GM12878 (cell line): ENCODE data around the gene WARS2. TPM values are rescaled to one million over a fixed set of nuclear protein-coding genes. Genes with fewer than 3 reads are reported as not detected.

Source experiments
- ATAC-seq: fragments of 200-7000 bp; cut with Tn5 transposase; 3 replicates; pipeline ENCODE4 v1.9.1; 2020; ENCODE audit warnings: mild to moderate bottlenecking, moderate library complexity
- BruUV-seq: library from RNA; stranded (reverse); fragments of 400-500 nt; replicated peaks from 2 replicates; lab custom pipeline; 2021; lab: Mats Ljungman, UMichigan
- CTCF ChIA-PET: fragments of 300-600 bp; sonication (Branson Sonifier 250); formaldehyde crosslinking; extraction: SDS; loops from one replicate; lab custom pipeline; 2021; ENCODE audit warnings: inconsistent platforms; lab: Yijun Ruan, JAX
- POLR2A ChIA-PET: fragments of 350-600 bp; formaldehyde crosslinking; extraction: SDS; loops from one replicate; lab custom pipeline; 2021; ENCODE audit warnings: inconsistent platforms; lab: Charles Lee
- RAD21 ChIA-PET: fragments of 300-600 bp; sonication (Branson Sonifier 250); formaldehyde crosslinking; loops from one replicate; lab custom pipeline; 2023; ENCODE audit warnings: antibody characterized with exemption; ENCODE audit not compliant: unreplicated experiment; lab: Charles Lee
- SMC1A ChIA-PET: fragments of 300-600 bp; sonication (Branson Sonifier 250); formaldehyde crosslinking; loops from one replicate; lab custom pipeline; 2023; ENCODE audit not compliant: unreplicated experiment, uncharacterized antibody; lab: Charles Lee
- DNase-seq: peaks from one replicate; pipeline ENCODE4 v3.0.0-alpha.2; 2011; ENCODE audit warnings: low read depth, low spot score
- FAIRE-seq: peaks from 3 replicates; lab custom pipeline; 2011; peaks lifted over from hg19 to GRCh38; lab: Jason Lieb, UNC
- H2AFZ ChIP-seq: 2 replicates; pipeline ENCODE4 v1.6.0; 2011; ENCODE audit warnings: low read depth, low read length, control low read depth; ENCODE audit not compliant: control insufficient read depth
- H3K27ac ChIP-seq: 2 replicates; pipeline ENCODE4 v1.5.1; 2011; ENCODE audit warnings: control low read depth; ENCODE audit not compliant: control insufficient read depth, insufficient read depth
- H3K27me3 ChIP-seq, 2 experiments: replicated peaks in 1 of 2; 2 replicates each; pipeline versions ENCODE4 v1.6.0 to v1.6.1; 2011; ENCODE audit warnings: low read length in 1 of 2; ENCODE audit not compliant: control insufficient read depth in 2 of 2, insufficient read depth in 2 of 2
- H3K36me3 ChIP-seq, 2 experiments: 2 replicates each; pipeline ENCODE4 v1.5.1; 2011; ENCODE audit warnings: low read length in 1 of 2; ENCODE audit not compliant: control insufficient read depth in 2 of 2, insufficient read depth in 2 of 2
- H3K4me1 ChIP-seq: 2 replicates; pipeline ENCODE4 v1.6.1; 2011; ENCODE audit warnings: mild to moderate bottlenecking, low read length, moderate library complexity, mixed read lengths; ENCODE audit not compliant: control insufficient read depth, insufficient read depth
- H3K4me2 ChIP-seq: 2 replicates; pipeline ENCODE4 v1.6.0; 2011; ENCODE audit warnings: control low read depth; ENCODE audit not compliant: control insufficient read depth, insufficient read depth
- H3K4me3 ChIP-seq: fragments of 200-600 bp; sonication (generic); 2 replicates; pipeline ENCODE4 v1.5.1; 2016
- H3K79me2 ChIP-seq: 2 replicates; pipeline ENCODE4 v1.6.0; 2011; ENCODE audit warnings: low read length; ENCODE audit not compliant: control insufficient read depth, insufficient read depth
- H3K9ac ChIP-seq: 2 replicates; pipeline ENCODE4 v1.8.0; 2011; ENCODE audit warnings: low read length, control low read depth, mixed read lengths; ENCODE audit not compliant: control insufficient read depth, insufficient read depth
- H3K9me3 ChIP-seq: replicated peaks from 3 replicates; pipeline ENCODE4 v1.5.1; 2011; ENCODE audit warnings: mild to moderate bottlenecking, low read length; ENCODE audit not compliant: control insufficient read depth, insufficient read depth
- H4K20me1 ChIP-seq: 2 replicates; pipeline ENCODE4 v1.6.0; 2011; ENCODE audit not compliant: control insufficient read depth, insufficient read depth
- ASH2L ChIP-seq: fragments of 300-600, 200-600 bp; sonication (generic); IDR thresholded peaks from 2 replicates; pipeline ENCODE4 v1.6.1; 2017; ENCODE audit warnings: low read depth, mild to moderate bottlenecking, borderline replicate concordance
- CEBPB ChIP-seq, 2 experiments: fragments of 150-350 bp in 1 of 2; IDR thresholded peaks; 2 replicates each; pipeline ENCODE4 v1.6.1; 2012 to 2014; ENCODE audit warnings: low read depth in 2 of 2, low read length in 2 of 2, borderline replicate concordance in 1 of 2, inconsistent platforms in 1 of 2
- CHD1 ChIP-seq: IDR thresholded peaks from 2 replicates; pipeline ENCODE4 v1.6.1; 2012; ENCODE audit warnings: low read depth, low read length, improper control_type of control experiment
- CREM ChIP-seq: IDR thresholded peaks from 2 replicates; pipeline ENCODE4 v1.6.1; 2014; ENCODE audit warnings: antibody characterized with exemption, low read depth
- FOXM1 ChIP-seq: IDR thresholded peaks from 2 replicates; pipeline ENCODE4 v1.6.1; 2012; ENCODE audit warnings: low read depth, mild to moderate bottlenecking, inconsistent platforms, low read length, moderate library complexity
- GABPA ChIP-seq: IDR thresholded peaks from 2 replicates; pipeline ENCODE4 v1.6.1; 2014; ENCODE audit warnings: antibody characterized with exemption, low read depth, mild to moderate bottlenecking, inconsistent platforms
- GATAD2B ChIP-seq: fragments of 450-650 bp; conservative IDR thresholded peaks from 2 replicates; pipeline ENCODE4 v1.6.1; 2017; ENCODE audit warnings: low read depth, mild to moderate bottlenecking, moderate library complexity
- HCFC1 ChIP-seq: fragments of 150-350 bp; IDR thresholded peaks from 2 replicates; pipeline ENCODE4 v1.6.1; 2014; ENCODE audit warnings: low read length
- IKZF1 ChIP-seq: fragments of 450-650 bp; conservative IDR thresholded peaks from 2 replicates; pipeline ENCODE4 v1.6.1; 2017; ENCODE audit warnings: antibody characterized with exemption, mild to moderate bottlenecking
- KLF5 ChIP-seq: fragments of 450-650 bp; IDR thresholded peaks from 2 replicates; pipeline ENCODE4 v1.6.1; 2014; ENCODE audit warnings: mild to moderate bottlenecking; ENCODE audit not compliant: partially characterized antibody
- NFYB ChIP-seq: IDR thresholded peaks from 2 replicates; pipeline ENCODE4 v1.6.1; 2011; ENCODE audit warnings: low read depth, mild to moderate bottlenecking, low read length, improper control_type of control experiment, moderate library complexity; ENCODE audit not compliant: insufficient read depth
- NR2C1 ChIP-seq: fragments of 450-650 bp; IDR thresholded peaks from 2 replicates; pipeline ENCODE4 v1.6.1; 2017; ENCODE audit warnings: antibody characterized with exemption, mild to moderate bottlenecking, moderate library complexity
- POLR2A ChIP-seq: IDR thresholded peaks from 2 replicates; pipeline ENCODE4 v1.6.1; 2011; ENCODE audit warnings: low read depth, mild to moderate bottlenecking, low read length
- RAD21 ChIP-seq: IDR thresholded peaks from 2 replicates; pipeline ENCODE4 v1.6.1; 2011; ENCODE audit warnings: mild to moderate bottlenecking, low read depth, low read length, moderate library complexity; ENCODE audit not compliant: insufficient read depth
- STAT1 ChIP-seq: fragments of 450-650 bp; conservative IDR thresholded peaks from 2 replicates; pipeline ENCODE4 v1.6.1; 2014; ENCODE audit warnings: antibody characterized with exemption, mild to moderate bottlenecking
- ZNF274 ChIP-seq: IDR thresholded peaks from one replicate; pipeline ENCODE4 v1.8.0; 2011; ENCODE audit not compliant: insufficient read length, insufficient read depth
- WGBS: methylation state at CpG from one replicate; pipeline ENCODE4 v1.1.6; 2016; ENCODE audit warnings: low lambda C conversion rate; ENCODE audit not compliant: insufficient replicate concordance, insufficient coverage; ENCODE audit errors: missing lambda C conversion rate; 5-methylcytosine and 5-hydroxymethylcytosine counted together
- in situ Hi-C: fragments of 300-500 bp; cut with MboI; formaldehyde crosslinking; loops from 9 replicates; pipeline ENCODE4 v1.14.3; 2018; ENCODE audit warnings: mixed read lengths
- intact Hi-C: fragments of 100-400 bp; cut with micrococcal nuclease; formaldehyde crosslinking; loops from one replicate; pipeline ENCODE4 v1.14.2; 2022; ENCODE audit not compliant: unreplicated experiment
- polyA plus RNA-seq, 11 experiments: library from polyadenylated mRNA; depleted of rRNA in 4 of 11; unstranded in 6 of 11; stranded (reverse) in 5 of 11; fragments of >200 nt; fragmentation: Nextera tagmentation in 4 of 11; fragmentation: Illumina TruSeq in 1 of 11; extraction: Ambion mirVana in 4 of 11; extraction: Trizol in 1 of 11; gene quantifications; 1 replicate in 1 of 11; 2 replicates in 10 of 11; pipeline versions ENCODE4 v1.2.1 to v1.2.3, GENCODE V29; 2011 to 2016; ENCODE audit warnings: inconsistent platforms in 2 of 11, missing spikeins in 2 of 11, low read depth in 1 of 11
- total RNA-seq, 4 experiments: library from RNA; depleted of rRNA in 3 of 4; stranded (reverse); fragments of >200 nt in 3 of 4; fragmentation: Illumina TruSeq in 1 of 4; extraction: Trizol in 1 of 4; gene quantifications; 2 replicates each; pipeline versions ENCODE4 v1.2.1 to v1.2.3, GENCODE V29; 2013 to 2021
- TF ChIP-seq, protein P1 (sequence below): IDR thresholded peaks from 2 replicates; pipeline ENCODE4 v1.6.1; 2012; ENCODE audit warnings: low read length, inconsistent platforms
- TF ChIP-seq, protein P2 (sequence below): fragments of 450-650 bp; IDR thresholded peaks from 2 replicates; pipeline ENCODE4 v1.6.1; 2017; ENCODE audit warnings: mild to moderate bottlenecking, moderate library complexity
- TF ChIP-seq, protein P3 (sequence below): IDR thresholded peaks from 2 replicates; pipeline ENCODE4 v1.6.1; 2012; ENCODE audit warnings: low read depth, low read length, improper control_type of control experiment

Gene WARS2
- total and polyA plus RNA-seq, 10 of the 15 experiments (the other 5 are each of a cell fraction or from before 2014, with no cell fraction given) = 5.5 to 22.2 (median 14.4) TPM

DNA sequence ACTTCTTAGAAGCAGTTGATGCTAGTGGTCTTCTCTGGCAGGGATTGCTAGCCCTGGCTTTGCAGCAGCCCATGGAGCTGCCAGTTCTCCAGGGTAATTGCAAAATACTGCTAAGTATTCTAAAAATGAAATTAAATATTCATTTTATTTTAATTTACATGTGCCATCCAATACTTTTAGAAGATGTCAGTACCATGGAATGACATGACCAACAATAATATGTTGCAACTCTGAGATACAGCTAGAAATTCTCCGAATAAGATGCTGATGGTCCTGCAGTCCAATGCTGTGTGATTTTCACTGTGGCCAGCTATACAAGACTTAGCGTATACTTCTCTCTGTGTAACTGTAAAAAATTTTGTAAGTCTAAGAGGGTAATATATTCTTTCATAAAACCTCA is 20.0 kb upstream of the WARS2 start:
- TF ChIP-seq CHD1 (no peak), CEBPB (IDR thresholded peaks at IDR 0.05; ENCODE audit: borderline replicate concordance in 1 of 2, low read depth in 2 of 2, low read length in 2 of 2) (no peak), IKZF1 (no peak), STAT1 (no peak), ASH2L (no peak), KLF5 (no peak), HCFC1 (no peak), POLR2A (no peak), CREM (no peak), NFYB (no peak), GATAD2B (no peak), ZNF274 (no peak), NR2C1 (no peak), GABPA (no peak), FOXM1 (no peak), RAD21 (no peak)
- TF ChIP-seq, protein P1, sequence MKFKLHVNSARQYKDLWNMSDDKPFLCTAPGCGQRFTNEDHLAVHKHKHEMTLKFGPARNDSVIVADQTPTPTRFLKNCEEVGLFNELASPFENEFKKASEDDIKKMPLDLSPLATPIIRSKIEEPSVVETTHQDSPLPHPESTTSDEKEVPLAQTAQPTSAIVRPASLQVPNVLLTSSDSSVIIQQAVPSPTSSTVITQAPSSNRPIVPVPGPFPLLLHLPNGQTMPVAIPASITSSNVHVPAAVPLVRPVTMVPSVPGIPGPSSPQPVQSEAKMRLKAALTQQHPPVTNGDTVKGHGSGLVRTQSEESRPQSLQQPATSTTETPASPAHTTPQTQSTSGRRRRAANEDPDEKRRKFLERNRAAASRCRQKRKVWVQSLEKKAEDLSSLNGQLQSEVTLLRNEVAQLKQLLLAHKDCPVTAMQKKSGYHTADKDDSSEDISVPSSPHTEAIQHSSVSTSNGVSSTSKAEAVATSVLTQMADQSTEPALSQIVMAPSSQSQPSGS = no peak
- TF ChIP-seq, protein P2, sequence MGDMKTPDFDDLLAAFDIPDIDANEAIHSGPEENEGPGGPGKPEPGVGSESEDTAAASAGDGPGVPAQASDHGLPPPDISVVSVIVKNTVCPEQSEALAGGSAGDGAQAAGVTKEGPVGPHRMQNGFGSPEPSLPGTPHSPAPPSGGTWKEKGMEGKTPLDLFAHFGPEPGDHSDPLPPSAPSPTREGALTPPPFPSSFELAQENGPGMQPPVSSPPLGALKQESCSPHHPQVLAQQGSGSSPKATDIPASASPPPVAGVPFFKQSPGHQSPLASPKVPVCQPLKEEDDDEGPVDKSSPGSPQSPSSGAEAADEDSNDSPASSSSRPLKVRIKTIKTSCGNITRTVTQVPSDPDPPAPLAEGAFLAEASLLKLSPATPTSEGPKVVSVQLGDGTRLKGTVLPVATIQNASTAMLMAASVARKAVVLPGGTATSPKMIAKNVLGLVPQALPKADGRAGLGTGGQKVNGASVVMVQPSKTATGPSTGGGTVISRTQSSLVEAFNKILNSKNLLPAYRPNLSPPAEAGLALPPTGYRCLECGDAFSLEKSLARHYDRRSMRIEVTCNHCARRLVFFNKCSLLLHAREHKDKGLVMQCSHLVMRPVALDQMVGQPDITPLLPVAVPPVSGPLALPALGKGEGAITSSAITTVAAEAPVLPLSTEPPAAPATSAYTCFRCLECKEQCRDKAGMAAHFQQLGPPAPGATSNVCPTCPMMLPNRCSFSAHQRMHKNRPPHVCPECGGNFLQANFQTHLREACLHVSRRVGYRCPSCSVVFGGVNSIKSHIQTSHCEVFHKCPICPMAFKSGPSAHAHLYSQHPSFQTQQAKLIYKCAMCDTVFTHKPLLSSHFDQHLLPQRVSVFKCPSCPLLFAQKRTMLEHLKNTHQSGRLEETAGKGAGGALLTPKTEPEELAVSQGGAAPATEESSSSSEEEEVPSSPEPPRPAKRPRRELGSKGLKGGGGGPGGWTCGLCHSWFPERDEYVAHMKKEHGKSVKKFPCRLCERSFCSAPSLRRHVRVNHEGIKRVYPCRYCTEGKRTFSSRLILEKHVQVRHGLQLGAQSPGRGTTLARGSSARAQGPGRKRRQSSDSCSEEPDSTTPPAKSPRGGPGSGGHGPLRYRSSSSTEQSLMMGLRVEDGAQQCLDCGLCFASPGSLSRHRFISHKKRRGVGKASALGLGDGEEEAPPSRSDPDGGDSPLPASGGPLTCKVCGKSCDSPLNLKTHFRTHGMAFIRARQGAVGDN = no peak
- TF ChIP-seq, protein P3, sequence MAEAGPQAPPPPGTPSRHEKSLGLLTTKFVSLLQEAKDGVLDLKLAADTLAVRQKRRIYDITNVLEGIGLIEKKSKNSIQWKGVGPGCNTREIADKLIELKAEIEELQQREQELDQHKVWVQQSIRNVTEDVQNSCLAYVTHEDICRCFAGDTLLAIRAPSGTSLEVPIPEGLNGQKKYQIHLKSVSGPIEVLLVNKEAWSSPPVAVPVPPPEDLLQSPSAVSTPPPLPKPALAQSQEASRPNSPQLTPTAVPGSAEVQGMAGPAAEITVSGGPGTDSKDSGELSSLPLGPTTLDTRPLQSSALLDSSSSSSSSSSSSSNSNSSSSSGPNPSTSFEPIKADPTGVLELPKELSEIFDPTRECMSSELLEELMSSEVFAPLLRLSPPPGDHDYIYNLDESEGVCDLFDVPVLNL = no peak
- TF ChIP-seq, all 136 proteins: peak for 0
- no peak overlapping the region for H3K27ac ChIP-seq
- H3K9ac ChIP-seq = no peak overlapping the region
- H3K4me1 ChIP-seq = no peaks in the 10 kb centered on the region
- ATAC-seq (no peak), FAIRE-seq (no peak), DNase-seq (no peak)
- in situ Hi-C loops = no loop called here
- ChIA-PET RAD21 (no interaction called here), CTCF (no interaction called here), POLR2A (no interaction called here), SMC1A (no interaction called here)
- 96% methylated on average over 2 of the region's 2 CpGs for WGBS
- no peak overlapping the region for H2AFZ ChIP-seq
- no peaks in the 10 kb centered on the region for H3K79me2 ChIP-seq
- intact Hi-C loops = no loop called here
- no peaks in the 10 kb centered on the region for H3K27me3 ChIP-seq
- no peak overlapping the region for H3K4me2 ChIP-seq
- no peaks in the 10 kb centered on the region for H3K9me3 ChIP-seq
- H4K20me1 ChIP-seq = no peaks in the 10 kb centered on the region
- H3K4me3 ChIP-seq = no peak overlapping the region
- peaks cover 2 to 10% of the 10 kb centered on the region in 2 experiments for H3K36me3 ChIP-seq
- no TSS peak for BruUV-seq
